ENCODE measurements around the gene NRSN1.

The NRSN1 gene

DNA sequence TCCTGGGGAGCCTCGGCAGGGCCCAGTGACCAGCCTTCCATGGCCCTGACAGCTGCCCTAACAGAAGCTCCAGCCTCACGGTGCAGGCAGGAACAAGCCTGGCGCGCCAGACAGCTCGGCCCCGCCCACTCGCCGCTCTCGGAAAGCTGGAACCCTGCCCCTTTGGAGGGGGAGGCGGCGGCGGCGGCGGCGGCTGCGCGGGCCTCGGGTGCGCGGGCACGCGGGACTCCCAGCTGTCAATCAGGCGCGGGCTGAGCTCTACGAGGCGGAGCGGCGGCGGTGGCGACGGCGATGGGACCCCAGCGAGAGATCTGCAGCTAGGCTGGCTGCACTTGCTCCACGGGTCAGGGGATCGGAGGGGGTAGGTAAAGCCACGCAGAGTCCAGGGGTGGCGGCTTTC is at the start of gene NRSN1:
Gene NRSN1 (plus strand): TSS at position 236 of the 400 bp plus-strand sequence. CDS start 8,113 bp downstream, outside the sequence.
- in situ Hi-C loops (cut with MboI; ENCODE audit: low sequenced_read_pairs) = no loop called here

- in situ Hi-C loops (cut with MboI; ENCODE audit: low sequenced_read_pairs) = no loop called here
These were observed 47.8 kb upstream of the NRSN1 start for GRCh38 chr6:24078200-24078599.

- in situ Hi-C loops (cut with MboI; ENCODE audit: low sequenced_read_pairs) = no loop called here
These were observed 46.9 kb upstream of the NRSN1 start for GRCh38 chr6:24079076-24079475.

DNA sequence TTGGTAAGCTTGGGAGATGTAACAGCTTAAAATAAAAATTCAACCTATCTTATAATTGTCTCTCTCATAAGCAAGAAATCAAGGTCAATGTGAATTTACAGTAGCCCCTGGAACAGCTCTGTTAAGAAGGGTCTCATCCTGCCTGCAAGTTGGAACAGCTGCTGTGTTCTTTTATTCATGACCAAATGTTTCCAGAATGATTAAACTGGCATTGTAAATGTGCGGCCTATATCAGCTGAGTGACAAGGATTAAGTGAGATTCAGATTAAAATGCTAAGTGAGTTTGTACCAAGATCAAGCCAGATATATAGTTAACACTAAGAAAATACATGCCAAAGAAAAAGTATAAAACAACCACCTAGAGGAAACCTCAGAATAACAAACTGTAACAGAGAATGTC is 45.3 kb upstream of the NRSN1 start:
- in situ Hi-C loops (cut with MboI; ENCODE audit: low sequenced_read_pairs) = no loop called here

- in situ Hi-C loops (cut with MboI; ENCODE audit: low sequenced_read_pairs) = no loop called here
These were observed 36.3 kb upstream of the NRSN1 start for GRCh38 chr6:24089736-24090135.

GRCh38 chr6:24092407-24092806 is 33.6 kb upstream of the NRSN1 start:
- in situ Hi-C loops (cut with MboI; ENCODE audit: low sequenced_read_pairs) = no loop called here

- in situ Hi-C loops (cut with MboI; ENCODE audit: low sequenced_read_pairs) = no loop called here
These were observed 32.6 kb upstream of the NRSN1 start for GRCh38 chr6:24093381-24093780.

GRCh38 chr6:24099181-24099580 is 26.8 kb upstream of the NRSN1 start:
- in situ Hi-C loops (cut with MboI; ENCODE audit: low sequenced_read_pairs) = no loop called here

GRCh38 chr6:24100024-24100769 is 25.8 kb upstream of the NRSN1 start:
- in situ Hi-C loops (cut with MboI; ENCODE audit: low sequenced_read_pairs) = no loop called here

- in situ Hi-C loops (cut with MboI; ENCODE audit: low sequenced_read_pairs) = no loop called here
These were observed 25.3 kb upstream of the NRSN1 start for GRCh38 chr6:24100770-24101155.

- in situ Hi-C loops (cut with MboI; ENCODE audit: low sequenced_read_pairs) = no loop called here
These were observed 20.8 kb upstream of the NRSN1 start for GRCh38 chr6:24105191-24105590.

- in situ Hi-C loops (cut with MboI; ENCODE audit: low sequenced_read_pairs) = no loop called here
These were observed 19.7 kb upstream of the NRSN1 start for GRCh38 chr6:24106291-24106690.

DNA sequence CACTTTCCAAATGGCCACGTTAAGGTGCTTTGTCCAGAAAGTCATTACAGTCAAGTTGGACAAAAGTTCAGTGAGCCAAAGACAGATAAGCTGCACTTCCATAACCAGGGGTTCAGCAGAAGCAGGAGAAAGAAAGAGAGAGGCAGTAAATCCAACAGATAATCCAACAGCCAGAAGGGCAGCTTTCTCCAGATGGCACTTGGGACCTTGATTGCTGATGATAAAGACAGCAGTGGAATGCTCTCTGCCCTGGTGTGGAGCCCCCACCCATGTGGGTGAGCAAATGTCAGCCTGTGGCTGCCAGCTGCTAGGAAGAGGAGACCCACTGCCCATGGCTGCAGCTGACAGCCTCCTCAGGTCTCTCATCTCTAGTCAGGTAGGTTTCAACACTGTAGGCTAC is 18.7 kb upstream of the NRSN1 start:
- in situ Hi-C loops (cut with MboI; ENCODE audit: low sequenced_read_pairs) = no loop called here

DNA sequence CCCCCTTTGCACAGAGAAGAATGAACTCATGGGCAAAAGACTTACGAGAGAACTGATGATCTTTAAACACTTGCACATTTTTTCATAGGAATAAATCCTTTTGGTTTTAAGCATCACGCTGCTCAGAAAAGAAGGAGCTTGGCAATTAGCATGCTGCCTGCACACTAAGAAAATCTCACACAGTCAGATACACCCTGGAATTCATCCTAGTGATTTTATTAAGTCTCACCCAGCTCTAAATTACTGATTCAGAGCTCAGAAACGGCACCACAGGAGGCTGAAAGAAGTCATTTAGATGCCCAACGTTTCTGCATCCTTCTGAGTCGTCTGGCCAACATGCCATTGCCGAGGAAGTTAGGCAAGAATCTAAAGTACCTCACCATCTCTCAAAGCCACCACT is 18.0 kb upstream of the NRSN1 start:
- in situ Hi-C loops (cut with MboI; ENCODE audit: low sequenced_read_pairs) = no loop called here

- in situ Hi-C loops (cut with MboI; ENCODE audit: low sequenced_read_pairs) = no loop called here
These were observed 15.6 kb upstream of the NRSN1 start for GRCh38 chr6:24110417-24110816.

- in situ Hi-C loops (cut with MboI; ENCODE audit: low sequenced_read_pairs) = no loop called here
These were observed 12.1 kb upstream of the NRSN1 start for GRCh38 chr6:24113891-24114290.

DNA sequence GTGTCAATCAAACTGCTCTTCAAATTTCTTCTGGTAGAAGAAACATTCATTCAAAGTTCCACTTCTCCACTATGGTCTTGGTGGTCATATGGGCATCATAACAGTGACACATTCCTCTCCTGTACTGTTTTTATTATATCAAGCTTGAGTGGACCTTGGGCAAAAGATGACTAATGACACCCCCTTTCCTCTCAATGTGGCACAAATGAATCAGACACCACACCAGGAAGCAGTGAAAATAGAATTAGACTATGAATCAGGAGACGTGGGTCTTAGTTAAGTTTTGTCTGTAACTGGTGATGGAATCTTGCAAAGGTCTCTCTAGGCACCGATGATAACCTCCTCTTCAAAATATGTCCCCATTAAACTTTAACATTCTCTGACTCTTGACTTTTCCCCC is 9.0 kb upstream of the NRSN1 start:
- in situ Hi-C loops (cut with MboI; ENCODE audit: low sequenced_read_pairs) = no loop called here

DNA sequence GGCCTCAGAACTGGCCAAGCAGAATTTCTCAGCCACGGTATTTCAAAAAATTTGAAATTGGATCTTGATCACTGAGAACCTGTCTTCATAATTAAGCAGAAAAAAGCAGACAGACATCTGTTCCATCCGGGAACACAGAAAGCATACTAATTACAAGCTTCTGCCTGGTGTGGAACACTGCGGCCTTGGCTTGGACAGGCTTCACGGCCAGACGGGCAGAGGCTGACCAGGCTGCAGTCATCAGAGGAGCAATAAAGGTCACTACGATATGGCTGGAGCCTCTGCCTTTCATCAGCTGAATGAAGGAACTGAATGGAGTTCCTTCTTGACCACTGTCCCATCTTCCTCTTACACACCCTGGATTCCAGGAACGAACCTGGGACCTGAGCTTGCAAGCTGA is 3.9 kb upstream of the NRSN1 start:
- in situ Hi-C loops (cut with MboI; ENCODE audit: low sequenced_read_pairs) = no loop called here

DNA sequence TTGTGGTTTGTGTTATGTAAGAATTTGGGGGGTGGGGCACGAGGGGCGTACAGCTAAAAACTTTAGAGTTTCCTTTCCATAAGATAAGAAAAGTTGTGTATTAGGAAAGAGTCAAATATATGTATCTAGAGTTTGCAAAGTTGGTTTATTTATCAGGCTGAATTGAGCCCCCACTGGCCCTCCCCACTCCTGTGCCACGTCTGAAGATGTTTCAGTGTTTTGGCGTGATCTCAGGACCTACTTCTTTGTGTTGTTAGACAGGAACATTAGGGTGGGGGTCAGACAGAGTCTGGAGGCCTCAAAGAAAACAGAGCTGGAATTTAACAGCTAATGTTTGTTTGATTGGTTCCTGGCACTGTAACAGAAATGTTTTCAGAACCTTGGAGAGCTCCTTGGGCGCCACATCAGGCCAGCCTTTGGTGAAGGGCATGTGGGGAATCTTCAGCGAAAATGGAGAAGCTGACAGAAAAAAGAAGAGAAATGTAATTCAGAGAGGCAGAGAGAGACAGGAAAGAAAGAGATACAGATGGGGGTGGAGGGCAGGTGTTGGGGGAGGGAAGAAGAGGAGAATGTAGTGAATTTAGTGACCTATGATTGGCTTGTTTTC is 674 bp downstream of the NRSN1 start:
- in situ Hi-C loops (cut with MboI; ENCODE audit: low sequenced_read_pairs) = no loop called here

DNA sequence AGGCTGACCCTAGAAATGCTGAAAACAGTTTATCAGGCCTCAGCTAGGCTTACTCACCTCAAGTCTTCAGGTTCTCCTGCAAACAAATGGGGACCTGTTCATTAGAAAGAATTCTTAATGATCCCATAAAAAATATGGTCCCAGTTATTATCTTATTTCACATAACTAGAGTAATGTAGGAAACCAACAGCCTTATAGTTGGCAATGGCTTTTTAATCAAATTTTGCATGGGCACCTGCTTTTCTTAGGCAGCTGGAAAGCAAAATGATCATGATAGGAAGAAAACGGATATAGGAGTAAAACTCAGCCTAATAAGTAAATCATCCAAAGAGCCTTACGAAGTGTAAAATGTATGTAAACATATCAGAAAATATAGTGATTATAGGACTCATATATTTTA is 1.3 kb downstream of the NRSN1 start:
- in situ Hi-C loops (cut with MboI; ENCODE audit: low sequenced_read_pairs) = no loop called here

DNA sequence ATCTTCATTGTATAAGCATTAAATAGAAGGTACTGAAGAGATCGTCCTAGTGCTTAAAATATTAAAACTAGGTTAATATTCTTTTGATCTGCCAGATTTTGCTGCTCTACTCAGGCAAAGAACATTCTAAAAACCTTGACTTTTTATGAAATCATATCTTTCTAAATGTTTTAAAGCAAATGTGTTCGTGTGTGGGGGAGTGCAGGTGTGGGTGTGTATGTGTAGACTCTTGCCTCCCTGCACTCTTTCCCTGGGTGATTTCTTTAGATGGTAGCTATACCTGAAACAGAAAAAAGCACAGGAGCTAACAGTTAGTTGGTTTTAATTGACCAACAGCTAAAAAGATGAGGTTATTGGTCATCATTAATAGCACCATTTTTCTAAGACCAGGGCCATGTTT is 5.7 kb downstream of the NRSN1 start:
- in situ Hi-C loops (cut with MboI; ENCODE audit: low sequenced_read_pairs) = no loop called here

DNA sequence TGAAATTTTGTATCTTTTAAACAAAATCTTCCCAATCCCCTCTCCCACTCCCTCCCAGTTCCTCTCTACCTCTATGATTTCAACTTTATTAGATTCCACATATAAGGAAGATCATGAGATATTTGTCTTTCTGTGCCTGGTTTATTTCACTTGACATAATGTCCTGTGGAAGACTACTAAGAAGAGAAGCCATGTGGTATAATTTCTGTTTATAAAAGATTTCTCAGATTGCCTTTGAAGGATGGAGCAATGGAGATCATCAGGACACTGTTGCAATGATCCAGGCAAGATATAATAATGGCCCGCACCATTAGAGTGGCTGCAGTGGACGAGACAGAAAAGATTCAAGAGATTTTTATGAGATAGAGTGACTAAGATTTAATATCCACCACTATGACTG is 13.1 kb downstream of the NRSN1 start:
- in situ Hi-C loops (cut with MboI; ENCODE audit: low sequenced_read_pairs) = no loop called here

DNA sequence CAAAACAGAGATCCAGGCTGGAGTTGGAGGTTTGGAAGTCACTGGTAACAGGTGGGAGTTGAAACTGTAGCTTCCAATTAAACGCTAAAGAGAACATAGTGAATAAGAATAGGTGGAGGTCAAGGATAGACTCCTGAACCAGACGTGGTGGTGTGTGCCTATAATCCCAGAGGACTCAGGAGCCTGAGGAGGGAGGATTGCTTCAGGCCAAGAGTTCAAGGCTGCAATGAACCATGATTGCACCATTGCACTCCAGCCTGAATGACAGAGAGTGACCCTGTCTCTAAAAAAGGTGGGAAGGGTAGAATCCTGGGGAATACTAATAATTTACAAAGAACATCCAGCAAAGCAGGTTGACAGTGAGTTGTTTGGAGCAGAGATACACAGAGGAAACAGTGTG is 13.6 kb downstream of the NRSN1 start:
- in situ Hi-C loops (cut with MboI; ENCODE audit: low sequenced_read_pairs) = no loop called here

All from HL-60/S4 treated with retinoic acid at 250 ng/mL for 4 days and 3 days (cell line).